OCI-LY7 (cell line): Measurements from ENCODE around the gene TOM1L2.
A peak's percentile ranks its signal among the peaks of the same experiment; 100 is the strongest.

Experiments
- CTCF ChIP-seq: fragments of 200-600 bp; sonication (generic); conservative IDR thresholded peaks from 2 replicates; pipeline ENCODE4 v1.5.1; 2014; ENCODE audit warnings: mild to moderate bottlenecking, antibody characterized with exemption, low read length, moderate library complexity, mixed read lengths
- EZH2phosphoT487 ChIP-seq: fragments of 200-600 bp; sonication (generic); IDR thresholded peaks from 2 replicates; pipeline ENCODE4 v1.6.1; 2018; ENCODE audit warnings: low read depth, borderline replicate concordance, mild to moderate bottlenecking, mixed run types, antibody characterized with exemption, low read length, moderate library complexity, mixed read lengths

- peak; percentile 97 for TF ChIP-seq CTCF
- TF ChIP-seq EZH2phosphoT487 = no peak
Observed at GRCh38 chr17:17919169-17920107, 52.8 kb downstream of the TOM1L2 start.
